GM12801 (cell line): ENCODE results near the gene SEC11C.

Experiments
- CTCF ChIP-seq: IDR thresholded peaks from one replicate; pipeline ENCODE4 v1.5.1; 2011; ENCODE audit warnings: control low read depth; ENCODE audit not compliant: insufficient read length; ENCODE audit errors: extremely low read depth

The SEC11C gene

DNA sequence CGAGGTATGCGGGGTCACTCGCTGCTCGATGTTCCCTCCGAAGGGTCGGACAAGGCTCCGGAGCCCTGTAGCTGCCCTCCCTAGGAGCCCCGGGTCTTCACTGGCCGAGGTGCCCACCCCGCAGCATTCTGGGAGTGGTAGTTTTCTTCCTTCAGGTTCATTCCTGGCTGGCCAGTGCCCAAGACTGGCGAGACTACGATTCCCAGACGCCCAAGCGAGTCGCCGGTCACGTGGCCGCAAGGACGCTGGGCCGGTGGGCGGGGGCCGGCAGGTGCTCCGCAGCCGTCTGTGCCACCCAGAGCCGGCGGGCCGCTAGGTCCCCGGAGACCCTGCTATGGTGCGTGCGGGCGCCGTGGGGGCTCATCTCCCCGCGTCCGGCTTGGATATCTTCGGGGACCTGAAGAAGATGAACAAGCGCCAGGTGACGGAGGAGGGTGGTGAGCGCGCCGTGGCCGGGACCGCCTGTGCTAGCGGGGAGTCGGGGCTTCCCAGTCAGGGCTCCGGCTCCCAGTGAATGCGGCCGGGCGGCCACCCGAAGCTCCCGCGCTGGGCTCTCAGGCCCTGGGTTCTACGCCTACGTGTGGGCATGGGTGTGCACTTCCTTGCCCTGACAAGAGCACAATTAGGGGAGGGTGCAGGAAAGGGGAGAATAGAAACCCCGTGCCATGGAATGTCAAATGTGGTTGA is at the start of gene SEC11C:
Gene SEC11C (plus strand): TSS at position 270 of the 687 bp plus-strand sequence. CDS start 65 bp downstream, at position 335.
- no peak for TF ChIP-seq CTCF

GRCh38 chr18:59090966-59091603 is 48.6 kb upstream of the SEC11C start:
- no peak for TF ChIP-seq CTCF

DNA sequence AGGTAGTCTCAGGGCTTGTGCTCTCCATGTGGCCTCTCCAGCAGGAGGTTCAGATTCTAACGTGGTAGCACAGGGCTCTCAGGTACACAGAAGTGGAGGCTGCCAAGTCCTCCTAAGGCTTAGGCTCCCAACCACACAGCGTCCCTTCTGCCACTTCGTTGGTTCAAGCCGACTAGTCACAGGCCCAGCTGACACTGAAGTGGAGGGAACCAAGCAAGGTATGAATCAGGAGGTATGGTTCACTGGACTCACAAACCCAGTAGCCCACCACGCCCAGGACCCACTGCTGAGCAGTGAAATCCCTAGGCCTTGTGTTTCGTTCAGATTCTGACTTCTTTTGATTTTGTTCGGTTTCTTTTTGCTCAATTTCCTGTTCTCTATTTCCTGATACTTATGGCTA is 46.0 kb upstream of the SEC11C start:
- no peak for TF ChIP-seq CTCF

- TF ChIP-seq CTCF, result no peak
Observed at GRCh38 chr18:59094569-59094968, 45.1 kb upstream of the SEC11C start.

DNA sequence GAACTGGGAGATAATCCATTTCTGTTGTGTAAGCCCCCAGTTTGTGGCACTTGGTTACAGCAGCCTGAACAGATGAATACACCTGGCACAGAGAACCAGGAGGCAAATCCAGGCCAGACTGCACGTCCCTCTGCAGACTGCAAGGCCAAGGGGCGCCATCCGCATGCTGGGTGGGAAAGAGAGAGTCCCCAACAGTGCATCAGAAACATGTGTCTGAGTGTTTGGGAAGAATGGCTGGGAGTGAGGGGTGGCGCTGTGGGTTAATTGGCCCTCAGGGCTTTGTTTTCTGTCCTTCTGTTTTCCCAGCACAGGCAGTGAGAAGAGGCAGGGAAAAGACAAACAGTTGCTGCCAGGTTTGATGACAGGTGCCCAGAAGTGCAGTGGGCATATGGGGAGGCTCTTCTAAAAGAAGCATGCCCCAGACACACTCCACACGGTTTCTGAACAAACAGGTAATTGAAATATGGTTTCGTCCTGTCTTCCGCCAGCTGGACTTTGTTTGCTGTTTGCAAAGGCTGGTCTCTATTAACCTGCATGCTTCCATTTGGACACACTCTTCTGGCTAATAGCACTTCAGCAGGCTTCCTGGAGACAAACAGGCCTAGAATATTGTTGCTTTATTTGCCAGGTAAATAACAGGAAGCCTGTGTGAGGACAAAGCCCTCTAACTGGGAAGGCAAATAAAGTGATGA is 43.4 kb upstream of the SEC11C start:
- TF ChIP-seq CTCF, result no peak

DNA sequence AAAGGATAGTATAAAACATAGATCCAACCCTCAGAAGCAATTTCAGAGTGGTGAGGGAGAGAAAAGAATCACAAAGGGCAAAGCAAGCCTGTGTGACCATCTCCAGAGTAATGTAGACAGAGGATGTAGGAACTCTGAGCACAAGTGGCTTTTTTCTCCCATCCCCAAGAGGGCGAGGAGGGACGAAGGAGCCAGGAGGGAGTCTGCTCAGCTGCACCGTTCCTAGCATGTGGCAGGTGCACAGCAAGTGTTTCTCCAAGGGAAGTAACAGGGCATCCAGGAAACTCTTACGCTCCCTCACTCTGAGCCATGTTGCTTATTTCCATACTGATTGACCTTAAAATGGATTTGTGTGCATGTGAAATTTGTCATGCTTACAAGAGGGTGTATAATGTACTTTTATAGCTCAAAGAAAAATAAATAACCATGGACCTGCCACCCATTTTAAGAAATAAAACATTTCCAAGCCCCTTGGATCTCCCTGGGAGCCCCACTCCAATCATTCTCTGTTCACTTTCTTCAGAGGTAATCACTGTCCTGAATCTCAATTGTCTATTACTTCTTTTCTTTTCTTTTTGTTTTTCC is 37.8 kb upstream of the SEC11C start:
- no peak for TF ChIP-seq CTCF

DNA sequence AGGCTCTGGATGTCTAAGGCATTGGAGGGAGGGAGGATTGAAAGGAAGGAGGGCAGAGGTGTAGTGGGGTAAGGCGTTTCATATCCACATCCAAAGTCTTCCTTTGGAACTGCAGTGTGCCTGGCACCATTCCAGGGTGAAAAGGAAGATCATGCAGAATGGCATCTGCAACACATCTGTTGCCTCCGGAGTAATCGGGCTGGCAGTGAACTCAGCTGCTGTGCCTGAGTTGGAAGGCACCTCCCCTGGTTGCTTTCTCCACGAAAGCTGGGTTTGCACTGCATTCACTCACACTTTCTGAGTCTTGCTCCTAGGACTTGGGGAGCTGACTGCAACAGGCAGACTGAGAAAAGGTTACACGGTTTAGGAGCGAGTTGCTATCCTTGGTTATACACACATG is 30.3 kb upstream of the SEC11C start:
- no peak for TF ChIP-seq CTCF
